RPMI8226 (cell line): ENCODE results near the gene GRAP.

ENCODE experiments used
- DNase-seq: peaks from one replicate; pipeline ENCODE4 v3.0.0-alpha.2; 2015

GRAP gene

DNA sequence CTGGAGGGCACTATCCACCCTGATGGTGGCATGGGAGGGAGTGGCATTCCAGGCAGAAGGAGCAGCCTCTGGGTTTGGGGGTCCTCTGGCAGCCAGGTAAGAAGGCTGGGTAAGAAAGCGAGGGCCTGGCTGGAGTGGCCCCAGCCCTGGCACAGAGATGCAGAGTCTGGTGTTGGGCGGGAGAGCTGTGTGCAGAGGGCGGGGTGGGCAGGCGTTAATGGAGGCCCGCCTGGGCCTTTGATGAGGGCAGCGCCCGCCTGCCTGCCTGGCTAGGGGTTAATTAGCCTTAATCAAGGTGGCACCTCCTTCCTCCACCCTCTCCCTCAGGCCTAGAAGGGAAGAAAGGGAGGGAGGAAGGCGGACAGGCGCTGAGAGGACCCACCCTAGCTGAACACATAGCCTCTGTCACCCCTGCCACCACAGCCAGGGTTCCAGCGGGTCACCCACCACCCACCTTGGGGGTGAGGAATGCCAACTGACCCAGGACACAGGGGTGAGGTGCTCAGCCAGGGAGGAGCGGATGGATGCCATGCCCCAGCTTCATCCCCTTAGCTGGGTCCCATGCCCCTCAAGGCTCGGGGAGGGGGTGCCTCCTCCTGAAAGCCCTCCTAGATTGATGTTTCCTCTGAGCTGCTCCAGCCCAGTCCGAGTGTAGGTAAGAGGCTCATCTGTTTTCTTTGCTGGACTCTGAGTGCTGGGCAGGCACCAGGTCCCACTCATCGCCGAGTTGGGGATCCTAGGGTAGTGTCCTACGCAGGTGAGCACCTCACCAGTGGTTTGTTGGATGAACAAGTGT, 28.8 kb downstream of the GRAP start:
- no peak for DNase-seq

DNA sequence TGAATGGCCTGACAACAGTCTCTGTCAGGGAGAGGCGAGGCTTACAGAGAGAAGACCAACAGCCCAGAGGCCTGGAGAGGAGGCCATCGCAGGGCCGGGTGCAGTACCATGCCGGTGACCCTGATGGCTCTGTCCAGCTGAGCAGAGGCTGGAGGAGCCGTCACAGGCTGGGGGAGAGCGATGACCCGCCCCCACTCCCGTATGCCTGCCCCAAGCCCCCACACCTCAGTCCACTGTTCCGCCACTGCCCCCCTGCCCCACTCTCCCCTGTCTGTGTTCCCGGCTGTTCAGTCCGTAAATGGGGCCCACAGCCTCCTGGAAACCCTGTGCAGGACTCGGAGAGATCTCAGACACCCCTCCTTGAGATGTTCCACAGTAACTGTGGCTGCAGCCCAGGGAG, 29.4 kb downstream of the GRAP start:
- DNase-seq, result no peak

DNA sequence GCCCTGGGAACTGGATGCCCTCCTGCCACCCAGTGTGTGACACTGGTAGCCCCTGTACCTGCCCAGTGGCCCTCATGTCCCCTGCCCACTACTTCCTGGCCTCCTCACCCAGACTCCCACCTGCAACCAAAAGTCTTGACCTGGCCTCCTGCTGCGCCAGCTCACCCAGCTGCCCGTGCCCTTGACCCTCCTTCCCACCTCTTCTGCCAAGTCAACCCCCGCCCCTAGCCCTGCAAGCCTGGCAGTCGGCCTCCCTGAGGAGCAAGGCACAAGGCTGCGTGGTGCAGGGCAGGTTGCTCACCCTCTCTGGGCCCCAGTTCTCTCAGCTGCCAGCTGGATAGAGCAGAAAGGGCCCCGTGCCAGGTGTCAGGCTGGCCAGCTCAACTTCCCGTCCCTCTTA, 29.9 kb downstream of the GRAP start:
- DNase-seq, result no peak

DNA sequence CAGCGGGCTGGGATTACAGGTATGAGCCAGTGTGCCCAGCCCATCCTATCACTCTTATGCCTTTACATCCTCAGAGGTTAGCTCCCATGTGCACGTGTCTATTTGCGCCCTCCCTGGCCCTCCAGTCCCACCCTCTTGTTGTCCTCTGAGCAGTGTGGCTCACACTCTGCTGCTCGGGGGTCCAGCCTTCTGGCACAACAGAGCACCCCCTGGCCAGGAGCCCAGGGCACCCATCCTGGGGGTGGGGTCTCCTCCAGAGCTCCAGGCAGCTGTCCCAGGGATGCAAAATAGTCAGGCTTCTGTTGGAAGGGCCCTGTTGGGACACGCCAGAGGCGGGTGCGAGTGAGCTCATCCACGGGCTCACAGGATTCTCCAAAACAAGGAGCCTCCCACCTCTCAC, 30.5 kb downstream of the GRAP start:
- DNase-seq, result no peak

DNA sequence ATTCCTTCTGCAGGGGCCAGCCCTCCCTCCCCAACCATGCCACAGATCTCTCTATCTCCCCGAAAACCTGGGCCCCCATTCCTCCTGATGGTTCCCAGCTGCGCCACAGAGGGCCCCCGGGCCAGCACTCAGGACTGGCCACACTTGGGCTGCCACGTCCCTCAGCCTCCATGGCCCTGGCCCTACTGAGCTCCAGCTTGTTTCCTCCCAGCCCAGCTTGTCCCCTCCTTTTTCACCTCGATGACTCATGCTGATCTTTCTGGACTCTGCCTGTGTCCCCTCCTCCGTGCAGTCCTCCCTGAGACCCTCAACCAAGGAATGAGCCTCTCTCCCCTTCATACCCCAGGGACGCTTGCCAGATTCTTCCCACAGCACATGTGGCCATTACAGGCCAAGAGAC, 31.3 kb downstream of the GRAP start:
- no peak for DNase-seq

DNA sequence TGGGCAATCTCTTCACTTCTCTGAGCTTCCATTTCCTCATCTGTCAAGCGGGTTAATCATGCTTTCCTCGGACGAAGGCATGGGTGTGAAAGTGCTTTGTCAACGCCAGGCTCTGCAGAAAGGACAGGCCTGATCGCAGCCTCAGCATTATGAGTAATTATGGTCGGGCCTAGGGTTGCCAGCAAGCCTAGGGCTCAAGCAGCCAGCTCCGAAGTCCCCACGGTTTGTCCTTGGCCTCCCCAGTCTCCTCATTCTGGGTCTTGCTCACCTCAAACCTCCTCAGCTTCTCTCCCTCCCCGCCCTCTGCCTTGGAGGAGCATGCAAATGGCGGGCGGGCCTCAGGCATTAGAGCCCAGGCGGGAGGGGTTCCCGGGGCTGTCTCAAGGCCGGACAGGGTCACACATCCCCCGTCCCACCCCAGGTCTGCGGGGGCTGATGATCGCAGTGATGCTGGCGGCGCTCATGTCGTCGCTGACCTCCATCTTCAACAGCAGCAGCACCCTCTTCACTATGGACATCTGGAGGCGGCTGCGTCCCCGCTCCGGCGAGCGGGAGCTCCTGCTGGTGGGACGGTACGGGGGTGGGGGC, 32.0 kb downstream of the GRAP start:
- peak; percentile 56 for DNase-seq

DNA sequence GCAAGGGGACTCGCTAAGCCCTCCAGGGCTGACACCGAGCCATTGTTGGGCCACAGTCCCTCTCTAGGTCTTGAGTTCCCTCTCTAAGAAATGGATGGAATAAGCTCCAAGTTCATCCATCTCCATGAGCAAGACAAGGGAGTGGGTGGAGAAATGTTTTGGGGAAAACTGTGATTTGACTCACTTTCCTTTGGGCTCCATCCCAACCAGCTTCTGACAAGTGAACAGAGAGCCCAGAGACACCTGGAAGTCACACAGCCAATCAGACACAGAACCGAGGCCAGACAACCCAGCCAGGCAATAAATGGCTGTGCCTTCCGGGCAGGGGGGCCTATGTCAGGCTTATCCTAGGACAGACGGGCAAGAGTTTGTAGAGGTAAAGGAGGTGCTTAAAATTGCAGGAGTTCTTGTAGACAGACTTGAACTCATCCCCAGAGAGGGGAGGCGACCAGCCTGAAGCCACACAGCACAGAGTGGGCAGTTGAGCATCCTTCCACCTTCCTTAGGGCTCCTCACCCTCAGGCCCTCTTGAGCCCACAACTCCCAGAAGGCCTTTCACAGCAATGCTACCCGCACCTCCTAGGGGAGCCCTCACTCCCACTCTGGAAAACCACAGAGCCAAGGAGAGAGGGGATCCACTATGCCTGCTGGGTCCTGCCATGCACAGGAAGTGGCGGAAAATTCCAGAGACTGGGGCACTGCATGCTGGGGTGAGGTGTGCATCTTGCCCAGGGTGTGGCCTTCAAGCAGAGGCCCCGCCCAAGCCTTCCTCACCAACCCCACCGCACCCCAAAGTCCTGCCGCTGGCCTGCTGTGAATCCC, 32.7 kb downstream of the GRAP start:
- DNase-seq, result no peak

DNA sequence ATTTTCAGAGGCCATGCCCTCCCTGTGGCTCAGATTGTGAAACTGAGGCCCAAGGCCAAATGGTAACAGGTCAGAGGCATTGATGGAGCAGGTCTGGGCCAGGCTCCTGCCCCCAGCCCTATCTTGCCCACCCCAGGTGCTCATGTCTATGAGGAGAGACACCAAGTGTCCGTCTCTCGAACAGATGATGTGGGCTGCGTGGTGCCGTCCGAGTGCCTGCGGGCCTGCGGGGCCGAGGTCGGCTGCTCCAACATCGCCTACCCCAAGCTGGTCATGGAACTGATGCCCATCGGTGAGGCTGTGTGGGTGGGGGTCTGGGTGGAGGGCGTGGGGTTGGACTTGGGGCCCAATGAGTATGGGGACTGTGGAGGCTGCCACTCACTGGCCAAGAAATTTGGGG, 33.5 kb downstream of the GRAP start:
- no peak for DNase-seq

DNA sequence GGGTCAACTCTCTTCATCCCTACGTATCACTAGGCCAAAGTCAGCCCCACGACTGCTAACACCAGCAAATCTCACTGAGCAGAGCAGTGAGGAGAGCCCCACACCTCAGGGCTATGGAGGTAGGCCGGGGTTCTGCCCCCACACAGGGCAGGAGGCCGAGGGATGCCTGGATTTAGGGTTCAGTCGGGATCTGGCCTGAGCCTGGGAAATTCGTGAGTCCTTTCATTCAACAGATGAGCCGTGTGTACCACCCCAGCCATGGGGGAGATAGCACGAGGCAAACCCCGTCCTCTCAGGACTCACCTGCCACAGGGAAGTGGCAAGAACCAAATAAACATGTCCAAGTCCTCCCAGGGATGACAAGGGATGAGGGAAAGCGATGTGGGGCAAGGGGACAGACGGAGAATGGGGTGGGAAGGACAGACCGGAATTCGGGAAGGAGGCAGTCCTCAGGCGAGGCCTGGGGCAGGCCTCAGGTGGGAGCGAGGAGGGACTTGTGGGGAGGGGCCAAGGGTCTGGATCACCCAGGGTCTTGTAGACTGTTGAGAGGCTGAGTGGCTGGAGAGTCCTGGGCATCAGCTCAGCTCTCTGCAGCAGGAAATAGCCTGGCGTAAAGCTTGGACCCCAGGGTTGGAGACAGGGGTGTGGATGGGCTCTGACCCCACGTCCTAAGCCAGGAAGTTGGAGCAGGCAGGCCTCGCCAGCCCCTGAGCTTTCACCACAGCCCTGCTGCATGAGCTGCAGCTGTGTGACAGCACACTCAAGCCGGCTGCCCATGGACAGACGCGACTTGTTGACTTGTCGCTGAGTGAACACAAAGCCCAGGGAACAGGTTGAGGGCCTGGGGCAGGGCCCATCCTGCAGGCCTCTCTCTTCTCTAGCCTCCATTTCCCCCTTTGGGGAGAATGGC, 34.3 kb downstream of the GRAP start:
- no peak for DNase-seq

DNA sequence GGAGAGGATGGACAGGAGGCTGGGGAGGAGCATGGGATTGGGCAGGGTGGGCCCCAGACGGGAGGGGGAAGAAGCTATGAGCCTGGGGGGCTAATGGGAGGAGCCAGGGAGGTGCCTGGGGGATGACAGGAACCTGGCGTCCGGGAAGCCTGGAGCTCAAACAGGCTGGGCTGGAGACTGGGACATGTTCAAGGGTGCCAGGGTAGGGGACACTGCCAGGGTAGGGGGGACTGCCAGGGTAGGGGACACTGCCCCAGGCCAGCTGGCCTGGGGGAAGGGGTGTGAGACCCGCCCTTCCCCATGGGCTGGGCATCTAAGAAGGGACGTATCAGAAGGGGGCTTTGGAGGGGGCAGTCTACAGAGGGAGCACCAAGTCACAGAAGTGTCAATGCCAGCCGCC, 35.2 kb downstream of the GRAP start:
- no peak for DNase-seq

DNA sequence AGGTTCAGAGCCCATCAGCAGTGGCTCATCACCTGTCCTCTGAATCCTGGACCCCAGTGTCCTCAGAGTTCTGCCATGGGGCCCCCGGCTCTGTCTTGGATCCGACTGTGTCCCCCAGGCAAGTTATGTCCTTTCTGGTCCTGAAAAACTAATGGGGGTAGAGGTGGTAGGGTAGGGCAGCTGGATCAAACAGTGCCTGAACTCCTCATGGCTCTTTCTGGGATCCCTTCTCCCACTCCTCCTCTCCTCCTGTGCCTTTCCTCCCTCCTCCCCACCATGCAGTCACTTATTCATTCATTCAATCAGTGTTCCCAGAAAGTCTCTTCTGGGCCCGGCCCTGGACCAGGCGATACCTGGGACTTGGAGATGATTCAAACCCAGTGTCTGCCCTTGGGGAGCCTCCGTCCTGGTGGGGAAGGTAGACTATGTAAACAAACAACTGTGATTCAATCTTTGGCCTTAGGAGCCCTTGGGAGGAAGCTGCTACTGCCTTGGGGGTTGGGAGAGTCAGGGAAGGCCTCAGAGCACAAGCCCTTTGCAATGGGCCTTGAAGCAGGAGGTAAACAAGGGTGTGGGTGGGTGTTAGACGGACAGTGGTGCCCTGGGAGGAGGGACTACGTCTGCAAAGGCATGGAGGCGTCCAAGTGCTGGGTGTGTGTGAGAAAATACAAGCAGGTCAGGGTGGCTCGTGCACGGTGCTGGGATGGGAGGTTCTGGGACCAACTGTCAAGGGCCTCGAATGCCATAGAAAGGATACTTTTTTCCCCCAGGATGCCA, 35.8 kb downstream of the GRAP start:
- DNase-seq, result no peak

DNA sequence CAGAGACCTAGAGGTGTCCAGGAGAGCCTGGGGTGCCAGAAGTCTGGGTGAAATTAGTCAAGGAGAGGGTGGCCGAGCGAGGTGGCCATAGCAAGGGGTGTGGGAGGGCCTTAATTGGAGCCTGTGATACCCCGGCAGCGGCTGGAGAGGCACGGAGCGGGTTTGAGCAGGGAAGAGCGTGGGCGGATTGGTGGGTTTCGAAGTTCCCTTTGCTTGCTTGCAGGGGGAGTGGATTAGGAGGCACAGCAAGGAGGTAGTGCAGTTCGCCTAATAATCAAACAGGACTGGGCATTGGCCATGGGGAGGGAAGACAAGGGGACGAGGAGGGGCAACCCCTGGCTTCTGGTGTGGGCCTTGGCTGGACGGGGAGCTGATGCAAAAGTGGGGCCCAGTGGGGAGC, 36.8 kb downstream of the GRAP start:
- no peak for DNase-seq

DNA sequence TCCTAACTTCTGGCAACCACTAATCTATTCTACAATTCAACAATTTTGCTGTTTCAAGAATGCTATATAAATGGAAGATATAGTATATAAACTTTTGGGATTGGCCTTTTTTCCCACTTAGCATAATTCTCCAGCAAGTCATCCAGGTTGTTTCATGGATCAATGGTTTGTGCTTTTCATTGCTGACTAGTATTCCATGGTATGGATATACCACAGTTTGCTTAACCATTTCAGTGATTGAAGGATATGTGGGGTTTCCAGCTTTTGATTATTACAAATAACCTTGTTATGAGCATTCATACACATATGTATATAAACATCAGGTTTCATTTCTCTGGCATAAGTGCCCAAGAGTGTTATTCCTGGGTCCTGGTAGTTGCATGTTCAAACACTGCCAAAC, 40.1 kb downstream of the GRAP start:
- DNase-seq, result no peak

DNA sequence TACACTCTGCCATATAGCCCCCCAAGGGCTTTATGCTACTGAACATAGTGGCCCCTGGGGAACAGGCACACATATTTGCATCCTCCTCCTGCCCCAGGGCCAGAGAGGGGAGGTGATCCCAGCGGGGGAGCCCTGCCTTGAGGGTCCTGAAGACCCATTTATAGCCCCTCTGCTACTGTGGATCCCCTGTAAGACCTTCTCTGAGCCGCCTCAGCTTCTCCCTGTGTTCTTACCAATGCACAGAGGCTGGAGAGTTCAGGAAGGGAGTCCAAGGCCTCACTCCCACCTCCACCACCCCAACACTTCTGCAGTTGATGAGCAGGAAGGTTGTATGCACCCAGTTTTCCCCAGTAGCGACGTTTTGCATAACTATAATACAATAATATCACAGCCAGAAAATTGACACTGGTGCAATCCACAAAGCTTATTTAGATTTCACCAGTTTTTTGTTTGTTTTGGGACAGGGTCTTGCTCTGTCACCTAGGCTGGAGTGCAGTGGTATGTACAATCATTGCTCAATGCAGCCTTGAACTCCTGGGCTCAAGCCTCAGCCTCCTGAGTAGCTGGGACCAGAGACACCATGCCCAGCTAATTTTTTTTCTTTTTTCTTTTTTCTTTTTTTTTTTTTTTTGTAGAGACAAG, 40.8 kb downstream of the GRAP start:
- no peak for DNase-seq

DNA sequence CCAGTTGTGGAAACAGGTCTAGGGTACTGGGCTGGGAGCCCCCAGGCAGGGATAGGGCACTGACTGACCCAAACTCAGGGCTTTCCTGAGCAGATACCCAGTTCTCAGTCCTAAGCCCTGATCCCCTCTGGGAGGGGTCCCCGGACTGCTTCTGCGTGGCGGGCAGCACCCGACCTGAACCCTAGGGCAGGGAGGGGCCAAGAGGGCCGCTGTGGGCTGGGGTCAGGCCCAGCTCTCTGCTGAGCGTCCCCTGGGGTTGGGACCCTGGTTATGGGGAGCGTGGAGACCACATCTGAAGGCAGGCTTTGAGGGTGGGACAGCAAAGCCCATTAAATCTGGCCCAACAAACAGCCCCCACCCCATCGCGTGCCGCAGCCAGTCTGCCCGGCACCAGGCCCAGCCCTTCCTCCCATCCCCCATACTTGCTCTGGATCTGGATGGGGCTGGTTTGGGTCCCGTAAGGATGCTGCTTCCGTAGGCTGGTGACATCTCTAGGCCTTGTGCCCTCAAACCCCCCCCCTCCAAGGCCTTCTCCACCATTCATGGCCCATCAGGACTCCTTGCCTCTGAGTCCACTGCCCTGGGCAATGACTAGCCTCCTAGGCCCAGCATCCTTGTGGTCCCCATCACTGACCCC, 41.5 kb downstream of the GRAP start:
- DNase-seq, result no peak

DNA sequence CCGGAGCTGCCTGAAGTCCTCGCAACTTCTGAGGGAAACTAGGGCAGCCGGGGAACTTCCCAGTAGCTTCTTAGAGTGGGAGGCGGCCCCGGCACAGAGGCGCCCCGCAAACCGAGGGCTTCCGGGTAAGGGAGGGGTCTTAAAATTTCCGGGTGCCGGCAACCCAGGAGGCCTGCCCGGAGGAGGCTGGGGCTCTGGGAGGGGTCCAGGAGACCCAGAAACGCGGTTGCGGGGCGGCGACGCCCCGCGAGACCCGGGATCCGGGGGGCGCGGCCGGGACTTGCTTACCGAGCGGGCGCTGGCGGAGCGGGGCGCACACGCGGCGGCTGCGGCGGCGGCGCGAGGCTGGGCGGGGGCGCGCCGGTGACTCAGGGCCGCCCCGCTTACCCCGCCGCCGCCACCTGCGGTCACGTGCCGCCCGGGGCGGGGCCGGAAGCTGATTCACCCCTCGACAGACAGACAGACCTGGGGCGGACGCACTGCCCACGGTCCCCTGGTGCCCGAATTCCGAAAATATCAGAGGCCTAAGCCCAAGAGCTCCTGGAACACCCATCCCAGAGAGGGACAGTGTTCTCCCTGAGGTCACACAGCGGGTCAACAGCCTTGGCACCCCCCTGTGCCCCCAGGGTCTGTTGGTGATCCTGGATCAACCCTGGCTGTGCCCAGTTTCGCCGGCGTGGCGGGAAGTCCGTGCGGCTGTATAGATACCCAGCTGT, 42.2 kb downstream of the GRAP start, which contains the start of gene FAM83G:
TSS of gene FAM83G (minus strand) at position 344 of the 716 bp plus-strand sequence. CDS start 723 bp downstream, outside the sequence.
- peak; percentile 79 for DNase-seq

DNA sequence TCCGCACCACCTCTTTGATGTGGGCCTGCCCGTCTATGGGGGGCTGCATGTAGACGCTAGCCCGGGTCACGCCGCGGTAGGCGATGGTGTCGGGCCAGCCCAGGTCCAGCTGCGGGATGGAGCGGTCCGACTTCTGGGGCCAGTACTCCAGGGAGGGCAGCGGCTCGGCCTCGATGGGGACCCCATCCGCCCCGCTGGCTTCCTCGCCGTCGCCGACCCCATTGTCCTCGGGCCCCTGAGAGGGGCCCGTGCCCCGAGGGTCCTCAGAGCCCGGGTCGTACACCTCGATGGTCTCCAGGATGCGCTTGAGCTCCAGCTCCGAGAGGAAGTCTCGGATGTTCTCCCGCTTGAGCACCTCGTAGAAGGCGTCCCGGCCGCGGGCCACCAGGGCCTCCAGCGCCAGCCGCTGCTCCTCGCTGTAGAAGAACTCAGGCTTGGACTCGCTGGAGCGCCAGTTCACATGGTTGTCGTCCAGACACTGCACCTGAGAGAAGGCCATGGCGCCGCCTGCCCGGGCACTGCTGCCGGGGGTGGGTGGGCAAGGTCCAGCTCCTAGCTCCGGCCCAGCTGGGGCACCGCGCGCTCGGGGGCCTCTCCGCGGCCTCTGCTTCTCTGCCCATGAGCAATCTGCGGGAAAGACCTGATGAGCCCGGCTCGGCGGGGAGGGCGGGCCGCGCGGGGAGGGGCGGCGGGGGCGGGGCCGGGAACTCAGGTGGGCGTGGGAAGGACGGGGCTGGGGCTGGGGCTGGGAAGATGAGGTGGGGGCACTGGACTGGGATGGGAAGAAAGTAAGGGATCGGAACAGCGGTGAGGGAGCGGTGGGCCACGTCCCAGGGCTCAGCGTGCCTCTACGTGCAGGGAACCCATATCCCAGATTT, 43.0 kb downstream of the GRAP start:
- peak; percentile 9 for DNase-seq

DNA sequence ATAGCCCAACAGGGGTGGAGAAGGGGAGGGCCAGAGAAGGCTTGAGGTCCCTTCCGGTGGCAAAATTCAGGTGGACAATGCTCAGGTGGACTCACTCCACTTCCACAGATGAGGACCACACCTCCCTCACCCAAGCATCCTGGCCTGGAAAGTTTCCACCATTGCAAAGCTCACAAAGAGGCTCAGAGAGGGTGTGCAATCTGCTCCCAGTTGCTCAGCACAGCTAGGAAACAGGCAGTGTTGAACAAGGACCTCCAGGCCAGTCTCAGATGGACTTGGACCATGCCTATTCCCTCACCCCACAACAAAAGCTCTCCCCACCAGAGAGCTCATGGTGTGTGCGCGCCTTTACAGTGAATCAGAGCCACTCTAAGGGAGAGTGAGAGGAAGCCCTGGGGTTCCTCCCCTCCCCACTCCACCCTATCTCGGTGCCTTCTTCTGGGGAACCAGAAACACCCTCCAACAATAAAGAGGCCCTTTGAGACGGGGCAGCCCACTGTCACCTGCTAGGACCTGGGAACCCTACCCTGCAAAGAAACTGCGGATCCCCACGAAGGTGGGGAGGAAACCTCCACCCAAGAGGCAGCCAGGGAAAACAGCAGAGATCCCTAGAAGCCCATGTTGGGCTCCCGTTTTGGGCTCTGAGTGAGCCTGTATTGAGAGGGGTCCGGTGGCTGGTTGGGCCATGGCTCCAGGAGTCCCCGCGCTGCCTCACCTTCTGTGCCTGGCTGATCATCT, 43.8 kb downstream of the GRAP start:
- DNase-seq, result no peak
